GM12801 (cell line): ENCODE measurements around the gene SHLD1.

Source experiments
- CTCF ChIP-seq: IDR thresholded peaks from one replicate; pipeline ENCODE4 v1.5.1; 2011; ENCODE audit warnings: control low read depth; ENCODE audit not compliant: insufficient read length; ENCODE audit errors: extremely low read depth

Gene SHLD1

DNA sequence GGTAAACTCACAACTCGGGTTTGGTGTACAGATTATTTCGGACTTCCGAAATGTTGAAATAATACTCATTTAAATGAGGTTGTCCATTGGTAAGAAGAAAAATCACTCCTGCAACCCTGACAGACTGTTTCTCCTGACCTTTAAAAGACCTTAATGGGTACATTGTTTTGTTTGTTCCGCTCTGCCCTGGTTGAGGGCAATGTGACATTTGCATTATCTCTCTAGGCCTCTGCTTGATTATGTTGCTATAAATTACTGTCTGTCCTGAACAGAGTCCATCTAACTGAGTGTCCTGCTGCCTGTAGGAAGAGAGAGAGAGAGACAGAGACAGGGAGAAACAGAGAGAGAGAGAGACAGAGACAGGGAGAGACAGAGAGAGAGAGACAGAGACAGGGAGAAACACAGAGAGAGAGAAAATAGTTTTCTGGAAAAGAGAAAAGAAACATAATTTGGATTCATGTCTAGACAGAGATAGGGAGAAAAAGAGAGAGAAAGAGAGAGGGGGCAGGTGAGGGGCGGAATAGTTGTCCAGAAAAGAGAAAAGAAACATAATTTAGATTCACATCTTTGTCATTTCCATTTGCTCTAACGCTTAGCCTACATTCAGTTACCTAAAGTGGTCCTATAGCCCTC is 83.2 kb downstream of the SHLD1 start:
- TF ChIP-seq CTCF = no peak

- TF ChIP-seq CTCF = no peak
These were observed 84.3 kb downstream of the SHLD1 start for GRCh38 chr20:5834436-5835005.

DNA sequence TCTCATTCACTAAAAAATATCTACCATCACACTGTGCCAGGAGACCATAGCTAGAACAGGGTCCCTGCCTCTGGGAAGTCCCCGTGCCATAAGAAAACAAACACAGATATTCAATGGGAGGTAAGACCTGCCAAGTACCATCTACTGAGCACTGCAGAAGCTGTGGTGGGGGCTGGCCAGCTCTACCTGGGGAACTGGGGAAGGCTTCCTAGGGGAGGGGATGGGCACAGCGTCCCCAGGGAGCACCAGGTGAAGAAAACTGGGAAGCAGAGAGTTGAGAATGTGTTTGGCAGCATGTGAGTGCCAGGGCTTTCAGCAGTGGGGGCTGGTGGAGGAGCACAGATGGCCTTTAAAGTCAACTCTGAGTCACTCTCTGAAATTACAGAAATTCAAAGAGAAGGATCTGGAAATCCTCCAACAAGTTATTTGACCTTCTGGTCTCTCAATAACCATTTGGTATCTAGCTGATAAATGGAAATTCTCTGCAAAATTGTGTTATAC is 85.2 kb downstream of the SHLD1 start:
- no peak for TF ChIP-seq CTCF

GRCh38 chr20:5835871-5836270 is 85.7 kb downstream of the SHLD1 start:
- no peak for TF ChIP-seq CTCF

DNA sequence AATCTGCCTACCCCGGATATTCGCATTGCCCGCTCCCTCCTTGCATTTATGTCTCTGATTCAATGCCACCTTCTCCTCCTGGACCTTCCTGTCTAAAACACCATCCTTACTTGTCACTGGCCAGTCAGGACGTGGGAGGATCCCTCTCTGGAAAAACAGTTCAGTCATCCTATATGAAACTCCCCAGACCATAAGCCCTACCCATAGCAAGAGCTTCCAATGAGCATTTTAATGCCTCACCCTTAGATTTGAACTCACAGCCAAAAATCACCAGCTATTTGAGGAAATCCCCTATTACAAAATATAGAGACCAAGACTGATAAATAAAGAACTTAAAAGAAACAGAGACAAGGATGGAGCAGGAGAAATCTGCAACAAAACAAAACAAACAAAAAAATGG is 86.4 kb downstream of the SHLD1 start:
- TF ChIP-seq CTCF = no peak

- no peak for TF ChIP-seq CTCF
These were observed 90.3 kb downstream of the SHLD1 start for GRCh38 chr20:5840411-5841002.

- TF ChIP-seq CTCF = no peak
These were observed 91.3 kb downstream of the SHLD1 start for GRCh38 chr20:5841522-5841921.
